GM18909 (cell line): Measurements from ENCODE around the gene CTCF.

Experiments used
- ATAC-seq: cut with Tn5 transposase; IDR thresholded peaks from one replicate; pipeline ENCODE4 v1.9.1; 2021; ENCODE audit warnings: mild to moderate bottlenecking; ENCODE audit not compliant: unreplicated experiment, poor library complexity

The CTCF gene

GRCh38 chr16:67661101-67661761 lies 98.9 kb downstream of the CTCF start:
- no peak for ATAC-seq

- ATAC-seq, result no peak
Observed at GRCh38 chr16:67661886-67662652, 99.7 kb downstream of the CTCF start.

GRCh38 chr16:67662653-67663010 lies 100.3 kb downstream of the CTCF start:
- no peak for ATAC-seq

GRCh38 chr16:67663151-67663876 lies 101.0 kb downstream of the CTCF start:
- ATAC-seq, result no peak

- ATAC-seq, result no peak
Observed at GRCh38 chr16:67663877-67664222, 101.5 kb downstream of the CTCF start.

- ATAC-seq, result no peak
Observed at GRCh38 chr16:67664258-67664657, 101.9 kb downstream of the CTCF start.

GRCh38 chr16:67664871-67665270 lies 102.5 kb downstream of the CTCF start:
- no peak for ATAC-seq

GRCh38 chr16:67665598-67665997 lies 103.3 kb downstream of the CTCF start:
- ATAC-seq, result no peak

- ATAC-seq, result peak; percentile 4
Observed at GRCh38 chr16:67666032-67666551, 103.8 kb downstream of the CTCF start.

GRCh38 chr16:67666559-67667452 lies 104.5 kb downstream of the CTCF start, which contains the start of the genes C16orf86 and ENKD1:
Gene C16orf86 (plus strand): TSS chr16:67666814. CDS start chr16:67666971, 157 bp downstream.
Gene ENKD1 (minus strand): TSS chr16:67666750. CDS start chr16:67666442, 308 bp downstream.
- ATAC-seq, result peak; percentile 61

GRCh38 chr16:67667453-67667816 lies 105.1 kb downstream of the CTCF start:
- ATAC-seq, result no peak

- peak; percentile 75 for ATAC-seq
Observed at GRCh38 chr16:67667817-67668494, 105.6 kb downstream of the CTCF start.

GRCh38 chr16:67668495-67669157 lies 106.3 kb downstream of the CTCF start:
- ATAC-seq, result no peak

- no peak for ATAC-seq
Observed at GRCh38 chr16:67669499-67670101, 107.3 kb downstream of the CTCF start.

GRCh38 chr16:67672306-67672705 lies 110.0 kb downstream of the CTCF start:
- no peak for ATAC-seq

GRCh38 chr16:67672739-67673662 lies 110.7 kb downstream of the CTCF start:
- ATAC-seq, result no peak

GRCh38 chr16:67673712-67674580 lies 111.6 kb downstream of the CTCF start:
- no peak for ATAC-seq
